CD4-positive, alpha-beta memory T cell (primary cell): ENCODE data around the gene CARD11. TPM values are rescaled to one million over a fixed set of nuclear protein-coding genes. Genes with fewer than 3 reads are reported as not detected.

Experiments
- CTCF ChIA-PET: fragments of 350-600 bp; sonication (Branson Sonifier 250); formaldehyde crosslinking; loops from one replicate; lab custom pipeline; 2021; ENCODE audit warnings: inconsistent platforms; ENCODE audit not compliant: partially characterized antibody; lab: Charles Lee
- POLR2A ChIA-PET: fragments of 350-600 bp; sonication (Branson Sonifier 250); formaldehyde crosslinking; loops from one replicate; lab custom pipeline; 2021; ENCODE audit not compliant: partially characterized antibody; lab: Charles Lee
- DNase-seq, 5 donors: peaks; one replicate each; pipeline versions ENCODE4 v3.0.0 to v3.0.0-alpha.2; 2020 to 2022; ENCODE audit warnings: mixed read lengths in 1 of 5
- H3K27ac ChIP-seq: one replicate; pipeline ENCODE4 v1.7.0; 2013; ENCODE audit warnings: low read depth, low read length
- H3K27me3 ChIP-seq: 2 replicates; pipeline ENCODE4 v1.7.0; 2013; ENCODE audit warnings: mild to moderate bottlenecking, low read length, moderate library complexity; ENCODE audit not compliant: insufficient read depth
- H3K36me3 ChIP-seq: 2 replicates; pipeline ENCODE4 v1.7.0; 2013; ENCODE audit warnings: mild to moderate bottlenecking, low read length, moderate library complexity; ENCODE audit not compliant: insufficient read depth
- H3K4me1 ChIP-seq: 2 replicates; pipeline ENCODE4 v1.7.0; 2013; ENCODE audit warnings: mild to moderate bottlenecking, low read length, moderate library complexity; ENCODE audit not compliant: insufficient read depth
- H3K4me3 ChIP-seq, 2 donors: one replicate each; pipeline ENCODE4 v1.7.0; 2013; ENCODE audit warnings: low read length in 2 of 2, mild to moderate bottlenecking in 1 of 2
- H3K9me3 ChIP-seq, 2 donors: one replicate each; pipeline ENCODE4 v1.7.0; 2013; ENCODE audit warnings: low read length in 2 of 2, control low read depth in 1 of 2; ENCODE audit not compliant: control insufficient read depth in 1 of 2
- H3K27ac Mint-ChIP-seq, 7 donors: one replicate each; pipeline ENCODE4 v1.8.0; 2020 to 2021; ENCODE audit warnings: mixed read lengths in 7 of 7, mild to moderate bottlenecking in 6 of 7, inconsistent platforms in 3 of 7, moderate library complexity in 3 of 7
- H3K27me3 Mint-ChIP-seq, 2 donors: one replicate each; pipeline ENCODE4 v1.8.0; 2020 to 2021; ENCODE audit warnings: mixed read lengths in 2 of 2
- H3K36me3 Mint-ChIP-seq, 2 donors: one replicate each; pipeline ENCODE4 v1.8.0; 2020 to 2021; ENCODE audit warnings: mixed read lengths in 2 of 2, inconsistent platforms in 1 of 2, mild to moderate bottlenecking in 1 of 2
- H3K4me1 Mint-ChIP-seq, 4 donors: one replicate each; pipeline ENCODE4 v1.8.0; 2020 to 2021; ENCODE audit warnings: mixed read lengths in 4 of 4, mild to moderate bottlenecking in 1 of 4
- H3K4me3 Mint-ChIP-seq, 8 donors: one replicate each; pipeline ENCODE4 v1.8.0; 2020 to 2021; ENCODE audit warnings: mixed read lengths in 8 of 8, mild to moderate bottlenecking in 7 of 8, moderate library complexity in 6 of 8, inconsistent platforms in 3 of 8
- H3K9me3 Mint-ChIP-seq, 8 donors: one replicate each; pipeline ENCODE4 v1.8.0; 2020 to 2021; ENCODE audit warnings: mixed read lengths in 8 of 8, mild to moderate bottlenecking in 5 of 8, inconsistent platforms in 3 of 8, moderate library complexity in 1 of 8
- intact Hi-C: fragments of 100-400 bp; cut with micrococcal nuclease; formaldehyde crosslinking; loops from one replicate; pipeline ENCODE4 v1.15.1; 2023
- polyA plus RNA-seq, 2 donors: library from polyadenylated mRNA; unstranded; fragments of 300-500 nt; fragmentation: Illumina TruSeq; gene quantifications; one replicate each; pipeline ENCODE4 v1.2.3, GENCODE V29; 2021
- total RNA-seq, 2 experiments: library from RNA; stranded (reverse); gene quantifications; one replicate each; pipeline ENCODE4 v1.2.3, GENCODE V29; 2021

CARD11 gene
- total and polyA plus RNA-seq, 4 experiments from 2014 or later: 4.9 to 136 (median 85.3) TPM

GRCh38 chr7:2947058-2947780 is 96.4 kb downstream of the CARD11 start:
- Mint-ChIP-seq H3K27ac (peak overlapping the region in 5 of 7 donors; percentile 8 to 60 (median 47)), H3K4me3 (no peak overlapping the region), H3K36me3 (peaks cover 84 to 89% of the 10 kb centered on the region in 2 donors), H3K4me1 (peaks cover 12 to 21% (median 18%) of the 10 kb centered on the region in 4 donors), H3K9me3 (peaks cover 0 to 9% (median 3%) of the 10 kb centered on the region in 8 donors), H3K27me3 (no peaks in the 10 kb centered on the region)
- Histone ChIP-seq H3K27ac (no peak overlapping the region), H3K9me3 (no peaks in the 10 kb centered on the region), H3K4me3 (no peak overlapping the region), H3K36me3 (peaks cover 52% of the 10 kb centered on the region), H3K4me1 (peaks cover 2% of the 10 kb centered on the region), H3K27me3 (no peaks in the 10 kb centered on the region)
- ChIA-PET CTCF (interaction anchor here (0.7 kb wide), 1 partner anchor 29 kb away, joined by 3 read pairs; no protein-coding TSS in a partner anchor), POLR2A (no interaction called here)
- intact Hi-C loops: no loop called here
- DNase-seq: no peak

DNA sequence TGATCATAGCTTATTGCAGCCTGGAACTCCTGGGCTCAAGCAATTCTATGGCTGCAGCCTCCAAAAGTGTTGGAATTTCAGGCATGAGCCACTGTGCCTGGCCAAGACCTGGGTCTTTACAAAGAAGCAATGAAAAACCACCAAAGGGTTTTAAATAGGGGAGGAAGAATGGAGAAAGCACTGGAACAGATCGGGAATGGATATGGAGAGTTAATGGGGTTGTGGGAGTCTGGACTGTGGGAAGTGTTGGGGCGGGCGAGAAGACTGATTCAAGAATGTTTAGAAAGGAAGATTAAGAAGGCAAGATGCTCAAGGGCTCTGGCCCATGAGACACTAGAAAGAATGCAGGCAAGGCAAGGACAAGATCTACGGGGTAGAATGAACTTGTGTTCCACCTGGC is 98.5 kb downstream of the CARD11 start:
- ChIA-PET POLR2A (no interaction called here), CTCF (interaction anchor here (1.2 kb wide), 1 partner anchor 11 kb away, joined by 3 read pairs; no protein-coding TSS in a partner anchor)
- no peak overlapping the region for H3K4me3 Mint-ChIP-seq
- intact Hi-C loops: no loop called here
- peaks cover 83 to 90% of the 10 kb centered on the region in 2 donors for H3K36me3 Mint-ChIP-seq
- H3K9me3 Mint-ChIP-seq: peaks cover 0 to 2% (median 0%) of the 10 kb centered on the region in 8 donors
- no peaks in the 10 kb centered on the region for H3K27me3 ChIP-seq
- H3K4me3 ChIP-seq: no peak overlapping the region
- peaks cover 6 to 11% (median 9%) of the 10 kb centered on the region in 4 donors for H3K4me1 Mint-ChIP-seq
- no peak for DNase-seq
- H3K4me1 ChIP-seq: no peaks in the 10 kb centered on the region
- peaks cover 61% of the 10 kb centered on the region for H3K36me3 ChIP-seq
- peak overlapping the region in 2 of 7 donors; percentile 83 to 86 for H3K27ac Mint-ChIP-seq
- no peaks in the 10 kb centered on the region for H3K9me3 ChIP-seq
- no peak overlapping the region for H3K27ac ChIP-seq
- H3K27me3 Mint-ChIP-seq: no peaks in the 10 kb centered on the region

- no peak for DNase-seq
- peaks cover 0 to 2% (median 0%) of the 10 kb centered on the region in 8 donors for H3K9me3 Mint-ChIP-seq
- POLR2A ChIA-PET: no interaction called here
- peak overlapping the region in 4 of 7 donors; percentile 2 to 80 (median 42) for H3K27ac Mint-ChIP-seq
- no peak overlapping the region for H3K27ac ChIP-seq
- no peak overlapping the region for H3K4me3 ChIP-seq
- H3K36me3 Mint-ChIP-seq: peaks cover 80 to 91% of the 10 kb centered on the region in 2 donors
- no peaks in the 10 kb centered on the region for H3K27me3 ChIP-seq
- intact Hi-C loops: no loop called here
- peaks cover 63% of the 10 kb centered on the region for H3K36me3 ChIP-seq
- CTCF ChIA-PET: interaction anchor here (1.2 kb wide), 1 partner anchor 11 kb away, joined by 3 read pairs; no protein-coding TSS in a partner anchor
- H3K9me3 ChIP-seq: no peaks in the 10 kb centered on the region
- H3K4me3 Mint-ChIP-seq: no peak overlapping the region
- H3K4me1 ChIP-seq: no peaks in the 10 kb centered on the region
- H3K27me3 Mint-ChIP-seq: no peaks in the 10 kb centered on the region
- peaks cover 5 to 11% (median 9%) of the 10 kb centered on the region in 4 donors for H3K4me1 Mint-ChIP-seq
Observed at GRCh38 chr7:2944739-2945138, 98.9 kb downstream of the CARD11 start.

GRCh38 chr7:2943851-2944601 is 99.6 kb downstream of the CARD11 start:
- CTCF ChIA-PET: interaction anchor here (0.8 to 1.2 kb wide), 2 partner anchors 12 to 121 kb away, joined by 3 read pairs; no protein-coding TSS in a partner anchor
- DNase-seq: no peak
- no peaks in the 10 kb centered on the region for H3K27me3 ChIP-seq

GRCh38 chr7:2941216-2941859 is 102.3 kb downstream of the CARD11 start:
- H3K4me3 Mint-ChIP-seq: peak overlapping the region in 1 of 8 donors; percentile 26
- H3K27me3 ChIP-seq: no peaks in the 10 kb centered on the region
- no peak overlapping the region for H3K4me3 ChIP-seq
- DNase-seq: no peak
- peak overlapping the region in 4 of 7 donors; percentile 8 to 50 (median 22) for H3K27ac Mint-ChIP-seq
- H3K36me3 ChIP-seq: peaks cover 91% of the 10 kb centered on the region
- H3K9me3 Mint-ChIP-seq: peaks cover 0 to 2% (median 0%) of the 10 kb centered on the region in 8 donors
- peaks cover 77 to 91% of the 10 kb centered on the region in 2 donors for H3K36me3 Mint-ChIP-seq
- H3K4me1 ChIP-seq: no peaks in the 10 kb centered on the region
- intact Hi-C loops: no loop called here
- ChIA-PET POLR2A (no interaction called here), CTCF (interaction anchor here (1.1 to 1.8 kb wide), 3 partner anchors 69 to 213 kb away, joined by 3 to 5 read pairs (median 3); no protein-coding TSS in a partner anchor)
- H3K27ac ChIP-seq: no peak overlapping the region
- H3K4me1 Mint-ChIP-seq: peaks cover 0 to 7% (median 4%) of the 10 kb centered on the region in 4 donors
- no peaks in the 10 kb centered on the region for H3K9me3 ChIP-seq
- H3K27me3 Mint-ChIP-seq: no peaks in the 10 kb centered on the region

More at GRCh38 chr7:2943851-2944601, 99.6 kb downstream of the CARD11 start:
- no peak overlapping the region for H3K4me3 ChIP-seq
- no peaks in the 10 kb centered on the region for H3K4me1 ChIP-seq
- H3K9me3 ChIP-seq: no peaks in the 10 kb centered on the region
- Mint-ChIP-seq H3K27me3 (no peaks in the 10 kb centered on the region), H3K4me3 (no peak overlapping the region), H3K36me3 (peaks cover 82 to 91% of the 10 kb centered on the region in 2 donors), H3K4me1 (peaks cover 5 to 10% (median 8%) of the 10 kb centered on the region in 4 donors), H3K27ac (peak overlapping the region in 3 of 7 donors; percentile 63 to 78 (median 65)), H3K9me3 (peaks cover 0 to 2% (median 0%) of the 10 kb centered on the region in 8 donors)
- POLR2A ChIA-PET: no interaction called here
- H3K27ac ChIP-seq: no peak overlapping the region
- intact Hi-C loops: no loop called here
- peaks cover 70% of the 10 kb centered on the region for H3K36me3 ChIP-seq

DNA sequence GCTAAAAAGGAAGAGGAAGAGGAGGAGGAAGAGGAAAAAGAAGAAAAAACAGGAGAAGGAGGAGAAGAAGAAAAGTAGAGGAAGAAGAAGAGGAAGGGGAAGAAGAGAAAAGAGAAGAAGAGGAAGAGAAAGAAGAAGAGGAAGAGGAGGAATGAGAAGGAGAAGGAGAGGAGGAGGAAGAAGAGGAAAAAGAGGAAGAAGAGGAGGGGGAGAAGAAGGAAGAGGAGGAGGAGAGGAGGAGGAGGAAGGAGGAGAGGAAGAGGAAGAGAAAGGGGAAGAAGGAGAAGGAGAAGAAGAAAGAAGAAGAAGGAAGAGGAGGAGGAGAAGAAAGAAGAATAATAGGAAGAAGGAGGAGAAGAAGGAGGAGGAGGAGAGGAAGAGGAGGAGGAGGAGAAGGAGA is 103.2 kb downstream of the CARD11 start:
- Histone ChIP-seq H3K4me1 (no peaks in the 10 kb centered on the region), H3K9me3 (no peaks in the 10 kb centered on the region), H3K27me3 (no peaks in the 10 kb centered on the region), H3K36me3 (peaks cover 87% of the 10 kb centered on the region), H3K27ac (no peak overlapping the region), H3K4me3 (no peak overlapping the region)
- peaks cover 0 to 7% (median 4%) of the 10 kb centered on the region in 4 donors for H3K4me1 Mint-ChIP-seq
- H3K4me3 Mint-ChIP-seq: no peak overlapping the region
- peaks cover 71 to 84% of the 10 kb centered on the region in 2 donors for H3K36me3 Mint-ChIP-seq
- intact Hi-C loops: no loop called here
- ChIA-PET POLR2A (no interaction called here), CTCF (no interaction called here)
- H3K9me3 Mint-ChIP-seq: peaks cover 0 to 2% (median 0%) of the 10 kb centered on the region in 8 donors
- no peaks in the 10 kb centered on the region for H3K27me3 Mint-ChIP-seq
- no peak for DNase-seq
- peak overlapping the region in 4 of 7 donors; percentile 13 to 72 (median 50) for H3K27ac Mint-ChIP-seq
